Peyer's patch (tissue), 4 donors: Measurements from ENCODE around the gene INPP5B. TPM values are rescaled to one million over a fixed set of nuclear protein-coding genes. Genes with fewer than 3 reads are reported as not detected.

ENCODE experiments used
- DNase-seq, 3 donors: peaks; one replicate each; pipeline ENCODE4 v3.0.0-alpha.2; 2017 to 2019
- H3K27ac ChIP-seq, 4 donors: fragments of 200-600 bp; sonication (generic); one replicate each; pipeline ENCODE4 v1.5.1; 2016 to 2019
- H3K27me3 ChIP-seq, 2 donors: fragments of 200-600 bp; sonication (generic); one replicate each; pipeline ENCODE4 v1.5.1; 2019
- H3K36me3 ChIP-seq, 3 donors: fragments of 200-600 bp; sonication (generic); one replicate each; pipeline ENCODE4 v1.5.1; 2016 to 2019
- H3K4me1 ChIP-seq, 4 donors: fragments of 200-600 bp; sonication (generic); one replicate each; pipeline ENCODE4 v1.5.1; 2016 to 2019
- H3K4me3 ChIP-seq, 4 donors: fragments of 200-600 bp; sonication (generic); 1 replicate in 3 of 4; 2 replicates in 1 of 4; pipeline ENCODE4 v1.5.1; 2016 to 2019; ENCODE audit warnings: mild to moderate bottlenecking in 1 of 4
- H3K9me3 ChIP-seq, 4 donors: fragments of 200-600 bp; sonication (generic); one replicate each; pipeline ENCODE4 v1.5.1; 2016 to 2019; ENCODE audit warnings: mild to moderate bottlenecking in 1 of 4
- CTCF ChIP-seq, 6 experiments: fragments of 450-650 bp in 4 of 6; fragments of 200-600 bp in 2 of 6; sonication (generic) in 1 of 6; IDR thresholded peaks; one replicate each; pipeline ENCODE4 v1.5.1; 2017 to 2019; ENCODE audit warnings: antibody characterized with exemption in 6 of 6, mild to moderate bottlenecking in 3 of 6, moderate library complexity in 1 of 6
- POLR2A ChIP-seq, 2 donors: fragments of 450-650 bp; IDR thresholded peaks; one replicate each; pipeline ENCODE4 v1.5.1; 2017; ENCODE audit warnings: antibody characterized with exemption in 2 of 2, mild to moderate bottlenecking in 2 of 2, moderate library complexity in 2 of 2
- total RNA-seq, 4 donors: library from RNA; depleted of rRNA; stranded (reverse); fragments of >200 nt; gene quantifications; one replicate each; pipeline ENCODE4 v1.1.0, GENCODE V29; 2016

The INPP5B gene
- total RNA-seq, 4 donors from 2014 or later, result 24.7 to 56.9 (median 35.3) TPM

- no peak overlapping the region for H3K4me3 ChIP-seq
- H3K9me3 ChIP-seq, result no peaks in the 10 kb centered on the region
- peaks cover 0 to 77% (median 0%) of the 10 kb centered on the region in 3 donors for H3K36me3 ChIP-seq
- no peak overlapping the region for H3K27ac ChIP-seq
- H3K27me3 ChIP-seq, result no peaks in the 10 kb centered on the region
- no peak for DNase-seq
- TF ChIP-seq CTCF (IDR thresholded peaks at IDR 0.05), result no peak
- no peak for TF ChIP-seq POLR2A (IDR thresholded peaks at IDR 0.05)
- H3K4me1 ChIP-seq, result peaks cover 0 to under 1% (median 0%) of the 10 kb centered on the region in 4 donors
Observed at GRCh38 chr1:37865348-37866120, 81.3 kb downstream of the INPP5B start.

- peaks cover 0 to 51% (median 0%) of the 10 kb centered on the region in 3 donors for H3K36me3 ChIP-seq
- DNase-seq, result no peak
- no peak overlapping the region for H3K27ac ChIP-seq
Observed at GRCh38 chr1:37862330-37862729, 84.5 kb downstream of the INPP5B start.

GRCh38 chr1:37861151-37861550, 85.7 kb downstream of the INPP5B start:
- peaks cover 0 to 44% (median 0%) of the 10 kb centered on the region in 3 donors for H3K36me3 ChIP-seq
- no peaks in the 10 kb centered on the region for H3K27me3 ChIP-seq
- no peaks in the 10 kb centered on the region for H3K9me3 ChIP-seq
- DNase-seq, result no peak
- H3K4me1 ChIP-seq, result peaks cover 0 to 27% (median 5%) of the 10 kb centered on the region in 4 donors
- H3K4me3 ChIP-seq, result no peak overlapping the region
- TF ChIP-seq POLR2A (IDR thresholded peaks at IDR 0.05) (no peak), CTCF (IDR thresholded peaks at IDR 0.05) (no peak)
- no peak overlapping the region for H3K27ac ChIP-seq

More at GRCh38 chr1:37862330-37862729, 84.5 kb downstream of the INPP5B start:
- TF ChIP-seq POLR2A (IDR thresholded peaks at IDR 0.05) (no peak), CTCF (IDR thresholded peaks at IDR 0.05) (no peak)
- H3K4me3 ChIP-seq, result no peak overlapping the region
- no peaks in the 10 kb centered on the region for H3K9me3 ChIP-seq
- H3K4me1 ChIP-seq, result peaks cover 0 to 15% (median 5%) of the 10 kb centered on the region in 4 donors
- H3K27me3 ChIP-seq, result no peaks in the 10 kb centered on the region

GRCh38 chr1:37860346-37860666, 86.5 kb downstream of the INPP5B start:
- H3K27me3 ChIP-seq, result no peaks in the 10 kb centered on the region
- peaks cover 0 to 36% (median 0%) of the 10 kb centered on the region in 3 donors for H3K36me3 ChIP-seq
- peak overlapping the region; percentile 82 to 91 (median 86) for H3K4me3 ChIP-seq
- peak overlapping the region; percentile 87 to 94 (median 92) for H3K27ac ChIP-seq
- no peak for DNase-seq
- peaks cover 0 to 27% (median 5%) of the 10 kb centered on the region in 4 donors for H3K4me1 ChIP-seq
- H3K9me3 ChIP-seq, result no peaks in the 10 kb centered on the region
- no peak for TF ChIP-seq CTCF (IDR thresholded peaks at IDR 0.05)
- TF ChIP-seq POLR2A (IDR thresholded peaks at IDR 0.05), result no peak

- peaks cover 0 to 27% (median 5%) of the 10 kb centered on the region in 4 donors for H3K4me1 ChIP-seq
- no peaks in the 10 kb centered on the region for H3K9me3 ChIP-seq
- peak; percentile 96 to 98 (median 96) for DNase-seq
- H3K36me3 ChIP-seq, result peaks cover 0 to 30% (median 0%) of the 10 kb centered on the region in 3 donors
- no peaks in the 10 kb centered on the region for H3K27me3 ChIP-seq
- peak within 1 kb of the TSS; percentile 82 to 91 (median 86) for H3K4me3 ChIP-seq
- peak; percentile 78 to 93 (median 88) for TF ChIP-seq CTCF (IDR thresholded peaks at IDR 0.05)
- peak; percentile 73 to 81 for TF ChIP-seq POLR2A (IDR thresholded peaks at IDR 0.05)
- H3K27ac ChIP-seq, result peak within 1 kb of the TSS; percentile 87 to 94 (median 92)
Observed at GRCh38 chr1:37859507-37860345, 87.1 kb downstream of the INPP5B start, which contains the start of gene MTF1. MTF1 (minus strand) TSS chr1:37859592; CDS start chr1:37857658, 1,934 bp downstream.
